Measurements from ENCODE around the gene COX6A2. TPM values are rescaled to one million over a fixed set of nuclear protein-coding genes. Genes with fewer than 3 reads are reported as not detected.

COX6A2 gene
- total and polyA plus RNA-seq, 2 donors (not counting 1 experiment from before 2014, with no cell fraction given): not detected

GRCh38 chr16:31382485-31383161 is 45.5 kb downstream of the COX6A2 start:
- Histone ChIP-seq H3K4me1 (ENCODE audit: control insufficient read depth, extremely low read depth, insufficient read depth, low read length) (no peaks in the 10 kb centered on the region), H3K9me3 (ENCODE audit: control insufficient read depth, insufficient read depth, low read depth, low read length) (no peaks in the 10 kb centered on the region), H3K79me2 (ENCODE audit: control insufficient read depth, insufficient read depth, low read length) (no peaks in the 10 kb centered on the region), H3K27ac (ENCODE audit: insufficient read depth, low read length) (no peak overlapping the region), H3K9ac (ENCODE audit: insufficient read depth, low read length) (no peak overlapping the region), H3K4me3 (replicated peaks in 1 of 4; ENCODE audit: control extremely low read depth in 1 of 4, insufficient read depth in 1 of 4, low read depth in 3 of 4, low read length in 4 of 4) (no peak overlapping the region), H3K27me3 (ENCODE audit: control insufficient read depth, insufficient read depth, low read length) (no peaks in the 10 kb centered on the region), H3K36me3 (ENCODE audit: control insufficient read depth, insufficient read depth, low read length) (no peaks in the 10 kb centered on the region), H3K4me2 (ENCODE audit: extremely low read depth, insufficient read depth, low read length) (no peak overlapping the region), H2AFZ (ENCODE audit: low read length) (no peak overlapping the region), H4K20me1 (ENCODE audit: control insufficient read depth, extremely low read depth, insufficient read depth, low read length) (no peaks in the 10 kb centered on the region)
- peak; percentile 6 to 36 for DNase-seq (ENCODE audit: low read depth in 2 of 2)
- no peak for TF ChIP-seq EZH2 (IDR thresholded peaks at IDR 0.05; ENCODE audit: low read length, missing control alignments)
- peak; percentile 57 to 68 for TF ChIP-seq CTCF (conservative IDR thresholded peaks at IDR 0.05 in 1 of 2, IDR thresholded peaks at IDR 0.05 in 1 of 2; ENCODE audit: low read depth in 1 of 2, low read length in 2 of 2)

GRCh38 chr16:31380201-31380600 is 48.0 kb downstream of the COX6A2 start:
- Histone ChIP-seq H3K4me3 (replicated peaks in 1 of 4; ENCODE audit: control extremely low read depth in 1 of 4, insufficient read depth in 1 of 4, low read depth in 3 of 4, low read length in 4 of 4) (no peak overlapping the region), H3K27ac (ENCODE audit: insufficient read depth, low read length) (no peak overlapping the region), H3K9ac (ENCODE audit: insufficient read depth, low read length) (no peak overlapping the region), H4K20me1 (ENCODE audit: control insufficient read depth, extremely low read depth, insufficient read depth, low read length) (no peaks in the 10 kb centered on the region), H3K36me3 (ENCODE audit: control insufficient read depth, insufficient read depth, low read length) (no peaks in the 10 kb centered on the region), H3K27me3 (ENCODE audit: control insufficient read depth, insufficient read depth, low read length) (no peaks in the 10 kb centered on the region), H3K4me2 (ENCODE audit: extremely low read depth, insufficient read depth, low read length) (no peak overlapping the region), H3K79me2 (ENCODE audit: control insufficient read depth, insufficient read depth, low read length) (no peaks in the 10 kb centered on the region), H3K4me1 (ENCODE audit: control insufficient read depth, extremely low read depth, insufficient read depth, low read length) (no peaks in the 10 kb centered on the region), H3K9me3 (ENCODE audit: control insufficient read depth, insufficient read depth, low read depth, low read length) (no peaks in the 10 kb centered on the region), H2AFZ (ENCODE audit: low read length) (no peak overlapping the region)
- DNase-seq (ENCODE audit: low read depth in 2 of 2): no peak
- TF ChIP-seq CTCF (conservative IDR thresholded peaks at IDR 0.05 in 1 of 2, IDR thresholded peaks at IDR 0.05 in 1 of 2; ENCODE audit: low read depth in 1 of 2, low read length in 2 of 2): no peak
- no peak for TF ChIP-seq EZH2 (IDR thresholded peaks at IDR 0.05; ENCODE audit: low read length, missing control alignments)

Other genes with a start within 250 kb of the COX6A2 start
- gene FUS, start 248.2 kb downstream of the COX6A2 start, total RNA-seq: 34.4 and 44.3 TPM in 2 replicates
- gene FUS, start 248.2 kb downstream of the COX6A2 start, polyA plus RNA-seq: 199 and 263 TPM in 2 replicates
- gene PYCARD, start 225.6 kb downstream of the COX6A2 start, total RNA-seq: 103 and 109 TPM in 2 replicates
- gene PYCARD, start 225.6 kb downstream of the COX6A2 start, polyA plus RNA-seq: 15.4 and 18.4 TPM in 2 replicates
- gene TRIM72, start 214.2 kb downstream of the COX6A2 start, total RNA-seq: under 0.01 TPM in 1 of 2 replicates, not detected in the other
- gene TRIM72, start 214.2 kb downstream of the COX6A2 start, polyA plus RNA-seq: not detected in 2 replicates
- not detected in 2 replicates for gene PYDC1, start 211.2 kb downstream of the COX6A2 start, total RNA-seq
- gene PYDC1, start 211.2 kb downstream of the COX6A2 start, polyA plus RNA-seq: not detected in 2 replicates
- gene ITGAM, start 168.4 kb downstream of the COX6A2 start, total RNA-seq: under 0.01 TPM in 1 of 2 replicates, not detected in the other
- gene ITGAM, start 168.4 kb downstream of the COX6A2 start, polyA plus RNA-seq: 0.02 TPM in 1 of 2 replicates, not detected in the other
- gene ITGAX, start 73.2 kb downstream of the COX6A2 start, total RNA-seq: under 0.01 TPM in 2 replicates
- not detected in 2 replicates for gene ITGAX, start 73.2 kb downstream of the COX6A2 start, polyA plus RNA-seq
- not detected in 2 replicates for gene ITGAD, start 35.0 kb downstream of the COX6A2 start, total RNA-seq
- not detected in 2 replicates for gene ITGAD, start 35.0 kb downstream of the COX6A2 start, polyA plus RNA-seq
- 0.26 and 0.33 TPM in 2 replicates for gene ZNF843, start 14.4 kb upstream of the COX6A2 start, total RNA-seq
- gene ZNF843, start 14.4 kb upstream of the COX6A2 start, polyA plus RNA-seq: 0.15 and 0.28 TPM in 2 replicates
- gene ARMC5, start 31.1 kb upstream of the COX6A2 start, total RNA-seq: 5.4 and 5.6 TPM in 2 replicates
- gene ARMC5, start 31.1 kb upstream of the COX6A2 start, polyA plus RNA-seq: 1.7 and 3.4 TPM in 2 replicates
- gene TGFB1I1, start 43.8 kb upstream of the COX6A2 start, total RNA-seq: 28.5 and 46.9 TPM in 2 replicates
- 68.4 and 94.3 TPM in 2 replicates for gene TGFB1I1, start 43.8 kb upstream of the COX6A2 start, polyA plus RNA-seq
- under 0.01 TPM in 1 of 2 replicates, not detected in the other for gene SLC5A2, start 54.8 kb upstream of the COX6A2 start, total RNA-seq
- gene SLC5A2, start 54.8 kb upstream of the COX6A2 start, polyA plus RNA-seq: not detected in 2 replicates
- gene RUSF1, start 80.0 kb upstream of the COX6A2 start, total RNA-seq: 35.7 and 41.8 TPM in 2 replicates
- gene RUSF1, start 80.0 kb upstream of the COX6A2 start, polyA plus RNA-seq: 21.5 and 23.1 TPM in 2 replicates
- gene AHSP, start 99.5 kb upstream of the COX6A2 start, total RNA-seq: not detected in 2 replicates
- gene AHSP, start 99.5 kb upstream of the COX6A2 start, polyA plus RNA-seq: not detected in 2 replicates

Data from fibroblast of lung (primary cell).